Measurements from ENCODE around the gene PLD2.
"Not testable (repeated sequence)": the region's sequence is repeated elsewhere in the genome, so short reads cannot be mapped to it uniquely, and the experiment has no call there.

Gene PLD2

GRCh38 chr17:4859816-4860625 lies 53.1 kb downstream of the PLD2 start:
- no peaks in the 10 kb centered on the region for H3K9me3 ChIP-seq (ENCODE audit: low read depth, low read length)
- TF ChIP-seq EZH2 (IDR thresholded peaks at IDR 0.05): no peak
- TF ChIP-seq FOXP2 (optimal IDR thresholded peaks at IDR 0.05; ENCODE audit: control extremely low read depth, extremely low read length, insufficient read depth): no peak
- no peak for TF ChIP-seq POLR2AphosphoS5 (IDR thresholded peaks at IDR 0.05; ENCODE audit: borderline replicate concordance, low read depth, low read length)
- no peak overlapping the region for H3K9ac ChIP-seq (ENCODE audit: insufficient read length)
- H3K4me3 ChIP-seq: no peak overlapping the region
- H3K27ac ChIP-seq: no peak overlapping the region
- H3K36me3 ChIP-seq (ENCODE audit: insufficient read depth, low read length): peaks cover 3% of the 10 kb centered on the region; the same call in 1 of the 2 replicates
- DNase-seq (ENCODE audit: low read depth, low spot score): no peak

GRCh38 chr17:4860651-4861050 lies 53.7 kb downstream of the PLD2 start:
- no peak overlapping the region for H3K4me3 ChIP-seq

GRCh38 chr17:4861052-4861451 lies 54.1 kb downstream of the PLD2 start:
- no peak for DNase-seq (ENCODE audit: low read depth, low spot score)
- H3K9me3 ChIP-seq (ENCODE audit: low read depth, low read length): no peaks in the 10 kb centered on the region
- no peak overlapping the region for H3K27ac ChIP-seq
- H3K9ac ChIP-seq (ENCODE audit: insufficient read length): no peak overlapping the region
- H3K36me3 ChIP-seq (ENCODE audit: insufficient read depth, low read length): peaks cover 3% of the 10 kb centered on the region; the same call in 1 of the 2 replicates
- H3K4me3 ChIP-seq: no peak overlapping the region
- TF ChIP-seq EZH2 (IDR thresholded peaks at IDR 0.05) (no peak), FOXP2 (optimal IDR thresholded peaks at IDR 0.05; ENCODE audit: control extremely low read depth, extremely low read length, insufficient read depth) (no peak), POLR2AphosphoS5 (IDR thresholded peaks at IDR 0.05; ENCODE audit: borderline replicate concordance, low read depth, low read length) (no peak)

More at GRCh38 chr17:4860651-4861050, 53.7 kb downstream of the PLD2 start:
- Histone ChIP-seq H3K36me3 (ENCODE audit: insufficient read depth, low read length) (peaks cover 3% of the 10 kb centered on the region; the same call in 1 of the 2 replicates), H3K27ac (no peak overlapping the region), H3K9ac (ENCODE audit: insufficient read length) (no peak overlapping the region), H3K9me3 (ENCODE audit: low read depth, low read length) (no peaks in the 10 kb centered on the region)
- TF ChIP-seq EZH2 (IDR thresholded peaks at IDR 0.05) (no peak), FOXP2 (optimal IDR thresholded peaks at IDR 0.05; ENCODE audit: control extremely low read depth, extremely low read length, insufficient read depth) (no peak), POLR2AphosphoS5 (IDR thresholded peaks at IDR 0.05; ENCODE audit: borderline replicate concordance, low read depth, low read length) (no peak)
- DNase-seq (ENCODE audit: low read depth, low spot score): no peak

- peaks cover 3% of the 10 kb centered on the region; the same call in 1 of the 2 replicates for H3K36me3 ChIP-seq (ENCODE audit: insufficient read depth, low read length)
- H3K27ac ChIP-seq: no peak overlapping the region
- H3K9ac ChIP-seq (ENCODE audit: insufficient read length): no peak overlapping the region
- H3K4me3 ChIP-seq: no peak overlapping the region
- TF ChIP-seq EZH2 (IDR thresholded peaks at IDR 0.05) (no peak), POLR2AphosphoS5 (IDR thresholded peaks at IDR 0.05; ENCODE audit: borderline replicate concordance, low read depth, low read length) (no peak), FOXP2 (optimal IDR thresholded peaks at IDR 0.05; ENCODE audit: control extremely low read depth, extremely low read length, insufficient read depth) (no peak)
- no peaks in the 10 kb centered on the region for H3K9me3 ChIP-seq (ENCODE audit: low read depth, low read length)
- no peak for DNase-seq (ENCODE audit: low read depth, low spot score)
These were observed 55.8 kb downstream of the PLD2 start for GRCh38 chr17:4862720-4863119.

- DNase-seq (ENCODE audit: low read depth, low spot score): no peak
- Histone ChIP-seq H3K27ac (no peak overlapping the region), H3K9me3 (ENCODE audit: low read depth, low read length) (no peaks in the 10 kb centered on the region), H3K4me3 (no peak overlapping the region), H3K36me3 (ENCODE audit: insufficient read depth, low read length) (peaks cover 3% of the 10 kb centered on the region; the same call in 1 of the 2 replicates), H3K9ac (ENCODE audit: insufficient read length) (no peak overlapping the region)
- TF ChIP-seq FOXP2 (optimal IDR thresholded peaks at IDR 0.05; ENCODE audit: control extremely low read depth, extremely low read length, insufficient read depth) (no peak), POLR2AphosphoS5 (IDR thresholded peaks at IDR 0.05; ENCODE audit: borderline replicate concordance, low read depth, low read length) (no peak), EZH2 (IDR thresholded peaks at IDR 0.05) (no peak)
These were observed 56.4 kb downstream of the PLD2 start for GRCh38 chr17:4863321-4863720.

- not testable (repeated sequence) for H3K36me3 ChIP-seq (ENCODE audit: insufficient read depth, low read length); H3K9me3 ChIP-seq (ENCODE audit: low read depth, low read length); H3K27ac ChIP-seq; H3K4me3 ChIP-seq; DNase-seq (ENCODE audit: low read depth, low spot score); H3K9ac ChIP-seq (ENCODE audit: insufficient read length)
These were observed 60.6 kb downstream of the PLD2 start for GRCh38 chr17:4867535-4867934.

GRCh38 chr17:4869058-4869998 lies 62.4 kb downstream of the PLD2 start:
- H3K9me3 ChIP-seq (ENCODE audit: low read depth, low read length); H3K27ac ChIP-seq; H3K9ac ChIP-seq (ENCODE audit: insufficient read length); H3K36me3 ChIP-seq (ENCODE audit: insufficient read depth, low read length); DNase-seq (ENCODE audit: low read depth, low spot score); H3K4me3 ChIP-seq: not testable (repeated sequence)

- Histone ChIP-seq H3K27ac (no peak overlapping the region), H3K4me3 (no peak overlapping the region), H3K9me3 (ENCODE audit: low read depth, low read length) (no peaks in the 10 kb centered on the region), H3K9ac (ENCODE audit: insufficient read length) (no peak overlapping the region), H3K36me3 (ENCODE audit: insufficient read depth, low read length) (no peaks in the 10 kb centered on the region)
- no peak for DNase-seq (ENCODE audit: low read depth, low spot score)
- no peak for TF ChIP-seq POLR2AphosphoS5 (IDR thresholded peaks at IDR 0.05; ENCODE audit: borderline replicate concordance, low read depth, low read length)
- no peak for TF ChIP-seq FOXP2 (optimal IDR thresholded peaks at IDR 0.05; ENCODE audit: control extremely low read depth, extremely low read length, insufficient read depth)
- TF ChIP-seq EZH2 (IDR thresholded peaks at IDR 0.05): no peak
These were observed 63.9 kb downstream of the PLD2 start for GRCh38 chr17:4870855-4871254.

Data from SK-N-MC (cell line).